ENCODE measurements around the gene CELF2. TPM values are rescaled to one million over a fixed set of nuclear protein-coding genes. Genes with fewer than 3 reads are reported as not detected.

CELF2 gene
- total RNA-seq, 6 donors from 2014 or later = 82.7 to 193 (median 120) TPM

- TF ChIP-seq EP300 (IDR thresholded peaks at IDR 0.05) = no peak
- no peak for TF ChIP-seq POLR2AphosphoS5 (IDR thresholded peaks at IDR 0.05)
- TF ChIP-seq, protein P1, sequence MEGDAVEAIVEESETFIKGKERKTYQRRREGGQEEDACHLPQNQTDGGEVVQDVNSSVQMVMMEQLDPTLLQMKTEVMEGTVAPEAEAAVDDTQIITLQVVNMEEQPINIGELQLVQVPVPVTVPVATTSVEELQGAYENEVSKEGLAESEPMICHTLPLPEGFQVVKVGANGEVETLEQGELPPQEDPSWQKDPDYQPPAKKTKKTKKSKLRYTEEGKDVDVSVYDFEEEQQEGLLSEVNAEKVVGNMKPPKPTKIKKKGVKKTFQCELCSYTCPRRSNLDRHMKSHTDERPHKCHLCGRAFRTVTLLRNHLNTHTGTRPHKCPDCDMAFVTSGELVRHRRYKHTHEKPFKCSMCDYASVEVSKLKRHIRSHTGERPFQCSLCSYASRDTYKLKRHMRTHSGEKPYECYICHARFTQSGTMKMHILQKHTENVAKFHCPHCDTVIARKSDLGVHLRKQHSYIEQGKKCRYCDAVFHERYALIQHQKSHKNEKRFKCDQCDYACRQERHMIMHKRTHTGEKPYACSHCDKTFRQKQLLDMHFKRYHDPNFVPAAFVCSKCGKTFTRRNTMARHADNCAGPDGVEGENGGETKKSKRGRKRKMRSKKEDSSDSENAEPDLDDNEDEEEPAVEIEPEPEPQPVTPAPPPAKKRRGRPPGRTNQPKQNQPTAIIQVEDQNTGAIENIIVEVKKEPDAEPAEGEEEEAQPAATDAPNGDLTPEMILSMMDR (IDR thresholded peaks at IDR 0.05) = no peak
- no peak for TF ChIP-seq POLR2A (IDR thresholded peaks at IDR 0.05)
- Histone ChIP-seq H3K27ac (no peak overlapping the region), H3K9me3 (no peaks in the 10 kb centered on the region), H3K27me3 (no peaks in the 10 kb centered on the region), H3K4me1 (peaks cover under 1 to 11% (median 4%) of the 10 kb centered on the region in 4 donors), H3K36me3 (peaks cover 0 to 17% (median 4%) of the 10 kb centered on the region in 4 donors), H3K4me3 (no peak overlapping the region)
- DNase-seq = peak in 1 of 2 donors; percentile 48
- WGBS, 2 donors = 91 to 95% methylated on average over 12 of the region's 12 CpGs
- ATAC-seq (ENCODE audit: low FRiP score in 2 of 2) = no peak
Measured at GRCh38 chr10:11335881-11336430, 318.3 kb downstream of the CELF2 start.

- no peak overlapping the region for H3K4me3 ChIP-seq
- 80 to 81% methylated on average over 8 of the region's 8 CpGs for WGBS, 2 donors
Measured at GRCh38 chr10:11336722-11337162, 319.1 kb downstream of the CELF2 start.

DNA sequence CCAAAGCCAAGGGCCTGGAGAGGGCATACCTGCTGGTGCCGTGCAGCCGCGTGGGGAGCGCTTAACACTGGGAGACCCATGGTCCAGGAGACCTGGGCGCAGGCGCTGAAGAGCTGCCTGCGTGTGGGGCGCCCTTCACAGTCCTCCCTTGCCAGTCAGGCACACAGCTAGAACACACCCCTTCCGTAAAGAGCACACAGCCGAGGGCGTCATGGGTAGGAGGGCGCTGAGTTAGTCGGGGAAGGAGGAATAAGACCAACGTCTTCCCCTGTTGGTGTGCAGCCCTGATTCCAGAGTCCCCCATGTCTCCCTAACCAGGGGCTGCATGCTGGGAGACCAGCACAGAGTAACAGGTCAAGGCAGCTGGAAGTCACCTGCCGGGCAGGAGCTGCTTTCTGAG, 319.8 kb downstream of the CELF2 start:
- no peaks in the 10 kb centered on the region for H3K27me3 ChIP-seq
- ATAC-seq (ENCODE audit: low FRiP score in 2 of 2) (peak; percentile 27 to 58), DNase-seq (peak in 1 of 2 donors; percentile 80)
- H3K4me3 ChIP-seq = no peak overlapping the region
- WGBS, 2 donors = 66 to 73% methylated on average over 6 to 15 of the region's 15 CpGs
- H3K27ac ChIP-seq = no peak overlapping the region
- TF ChIP-seq POLR2AphosphoS5 (IDR thresholded peaks at IDR 0.05) (no peak), EP300 (IDR thresholded peaks at IDR 0.05) (no peak), POLR2A (IDR thresholded peaks at IDR 0.05) (no peak)
- TF ChIP-seq, protein P1 (IDR thresholded peaks at IDR 0.05) = no peak
- peaks cover 0 to 10% (median 0%) of the 10 kb centered on the region in 4 donors for H3K4me1 ChIP-seq
- H3K9me3 ChIP-seq = no peaks in the 10 kb centered on the region
- H3K36me3 ChIP-seq = peaks cover 0 to 7% (median 2%) of the 10 kb centered on the region in 4 donors

More at GRCh38 chr10:11336722-11337162, 319.1 kb downstream of the CELF2 start:
- no peak overlapping the region for H3K27ac ChIP-seq
- no peak for TF ChIP-seq POLR2AphosphoS5 (IDR thresholded peaks at IDR 0.05)
- TF ChIP-seq, protein P1 (IDR thresholded peaks at IDR 0.05) = no peak
- TF ChIP-seq POLR2A (IDR thresholded peaks at IDR 0.05) = no peak
- TF ChIP-seq EP300 (IDR thresholded peaks at IDR 0.05) = no peak
- peaks cover 0 to 14% (median 4%) of the 10 kb centered on the region in 4 donors for H3K36me3 ChIP-seq
- no peaks in the 10 kb centered on the region for H3K9me3 ChIP-seq
- peaks cover 0 to 10% (median under 1%) of the 10 kb centered on the region in 4 donors for H3K4me1 ChIP-seq
- DNase-seq (no peak), ATAC-seq (ENCODE audit: low FRiP score in 2 of 2) (no peak)
- H3K27me3 ChIP-seq = no peaks in the 10 kb centered on the region

- 89 to 91% methylated on average over 10 of the region's 10 CpGs for WGBS, 2 donors
- Histone ChIP-seq H3K4me3 (no peak overlapping the region), H3K9me3 (no peaks in the 10 kb centered on the region), H3K27ac (no peak overlapping the region), H3K4me1 (peaks cover 0 to 10% (median 0%) of the 10 kb centered on the region in 4 donors), H3K36me3 (peaks cover 0 to 3% (median under 1%) of the 10 kb centered on the region in 4 donors), H3K27me3 (no peaks in the 10 kb centered on the region)
- DNase-seq (peak in 1 of 2 donors; percentile 43), ATAC-seq (ENCODE audit: low FRiP score in 2 of 2) (no peak)
- TF ChIP-seq POLR2AphosphoS5 (IDR thresholded peaks at IDR 0.05) (no peak), EP300 (IDR thresholded peaks at IDR 0.05) (no peak), POLR2A (IDR thresholded peaks at IDR 0.05) (no peak)
- TF ChIP-seq, protein P1 (IDR thresholded peaks at IDR 0.05) = no peak
Measured at GRCh38 chr10:11338160-11338844, 320.6 kb downstream of the CELF2 start.
